HG02623 (cell line): ENCODE results near the gene PCK1.
"Not testable (repeated sequence)": the region's sequence is repeated elsewhere in the genome, so short reads cannot be mapped to it uniquely, and the experiment has no call there.

ENCODE experiments used
- ATAC-seq: cut with Tn5 transposase; IDR thresholded peaks from one replicate; pipeline ENCODE4 v1.9.1; 2021; ENCODE audit warnings: moderate library complexity; ENCODE audit not compliant: unreplicated experiment

PCK1 gene

GRCh38 chr20:57560554-57561355 lies at the start of gene PCK1:
Gene PCK1, plus strand, starts transcription at chr20:57561110. Its CDS starts 302 bp downstream, at chr20:57561412.
- ATAC-seq: no peak

- ATAC-seq: not testable (repeated sequence)
Measured at GRCh38 chr20:57511709-57512108, 49.2 kb upstream of the PCK1 start.

- ATAC-seq: no peak
Measured at GRCh38 chr20:57512432-57512831, 48.5 kb upstream of the PCK1 start.

- ATAC-seq: no peak
Measured at GRCh38 chr20:57513199-57513598, 47.7 kb upstream of the PCK1 start.

GRCh38 chr20:57514273-57514751 lies 46.6 kb upstream of the PCK1 start:
- no peak for ATAC-seq

GRCh38 chr20:57517904-57518303 lies 43.0 kb upstream of the PCK1 start:
- ATAC-seq: no peak

GRCh38 chr20:57522380-57523140 lies 38.4 kb upstream of the PCK1 start:
- ATAC-seq: no peak

GRCh38 chr20:57523782-57524181 lies 37.1 kb upstream of the PCK1 start:
- no peak for ATAC-seq

- no peak for ATAC-seq
Measured at GRCh38 chr20:57524511-57525176, 36.3 kb upstream of the PCK1 start, which contains the start of gene CTCFL. Gene CTCFL, minus strand, starts transcription at chr20:57525140. Its CDS starts 935 bp downstream, at chr20:57524205.

GRCh38 chr20:57525328-57526086 lies 35.4 kb upstream of the PCK1 start:
- no peak for ATAC-seq

- ATAC-seq: no peak
Measured at GRCh38 chr20:57526087-57526884, 34.6 kb upstream of the PCK1 start.

GRCh38 chr20:57526885-57527460 lies 33.9 kb upstream of the PCK1 start:
- ATAC-seq: no peak

- no peak for ATAC-seq
Measured at GRCh38 chr20:57527728-57528127, 33.2 kb upstream of the PCK1 start.

GRCh38 chr20:57528148-57528547 lies 32.8 kb upstream of the PCK1 start:
- no peak for ATAC-seq

- no peak for ATAC-seq
Measured at GRCh38 chr20:57529160-57529585, 31.7 kb upstream of the PCK1 start.

- no peak for ATAC-seq
Measured at GRCh38 chr20:57529810-57530209, 31.1 kb upstream of the PCK1 start.

- ATAC-seq: no peak
Measured at GRCh38 chr20:57530327-57530981, 30.5 kb upstream of the PCK1 start.

GRCh38 chr20:57532104-57532503 lies 28.8 kb upstream of the PCK1 start:
- no peak for ATAC-seq

GRCh38 chr20:57535297-57535696 lies 25.6 kb upstream of the PCK1 start:
- ATAC-seq: no peak
